Left hindlimb (tissue), 1 donor: ENCODE results near the gene STIM1.
A peak's percentile ranks its signal among the peaks of the same experiment; 100 is the strongest.
"Not testable (repeated sequence)": the region's sequence is repeated elsewhere in the genome, so short reads cannot be mapped to it uniquely, and the experiment has no call there.

Experiments used
- DNase-seq: peaks from one replicate; pipeline ENCODE4 v3.0.0-alpha.2; 2018

The STIM1 gene

GRCh38 chr11:3854977-3855807 is at the start of gene STIM1:
Gene STIM1, plus strand, starts transcription at chr11:3855664. Its CDS starts 607 bp downstream, at chr11:3856271.
- peak; percentile 95 for DNase-seq

GRCh38 chr11:3807909-3808860 is 47.3 kb upstream of the STIM1 start, which contains the start of gene PGAP2:
Gene PGAP2, plus strand, starts transcription at chr11:3808560. Its CDS starts 2,700 bp downstream, at chr11:3811260.
- peak; percentile 76 for DNase-seq

- no peak for DNase-seq
Measured at GRCh38 chr11:3808861-3809623, 46.4 kb upstream of the STIM1 start.

GRCh38 chr11:3809624-3809928 is 45.9 kb upstream of the STIM1 start:
- no peak for DNase-seq

GRCh38 chr11:3810446-3810845 is 45.0 kb upstream of the STIM1 start:
- no peak for DNase-seq

GRCh38 chr11:3810951-3811350 is 44.5 kb upstream of the STIM1 start:
- DNase-seq = no peak

GRCh38 chr11:3814832-3815231 is 40.6 kb upstream of the STIM1 start:
- DNase-seq = not testable (repeated sequence)

- no peak for DNase-seq
Measured at GRCh38 chr11:3815845-3816244, 39.6 kb upstream of the STIM1 start.

GRCh38 chr11:3816673-3817072 is 38.8 kb upstream of the STIM1 start:
- no peak for DNase-seq

GRCh38 chr11:3817181-3817800 is 38.2 kb upstream of the STIM1 start:
- no peak for DNase-seq

GRCh38 chr11:3820971-3821370 is 34.5 kb upstream of the STIM1 start:
- no peak for DNase-seq

- DNase-seq = no peak
Measured at GRCh38 chr11:3822312-3822711, 33.2 kb upstream of the STIM1 start.

- DNase-seq = no peak
Measured at GRCh38 chr11:3823303-3823702, 32.2 kb upstream of the STIM1 start.

GRCh38 chr11:3823762-3824506 is 31.5 kb upstream of the STIM1 start:
- no peak for DNase-seq

GRCh38 chr11:3824714-3825472 is 30.6 kb upstream of the STIM1 start:
- no peak for DNase-seq

GRCh38 chr11:3825473-3826154 is 29.9 kb upstream of the STIM1 start:
- no peak for DNase-seq

GRCh38 chr11:3826721-3827120 is 28.7 kb upstream of the STIM1 start:
- no peak for DNase-seq

GRCh38 chr11:3827434-3828186 is 27.9 kb upstream of the STIM1 start:
- DNase-seq = no peak

GRCh38 chr11:3830088-3830487 is 25.4 kb upstream of the STIM1 start:
- DNase-seq = no peak

- DNase-seq = no peak
Measured at GRCh38 chr11:3830730-3831129, 24.7 kb upstream of the STIM1 start.
